ENCODE data around the gene CDON.
"Not testable (repeated sequence)": the region's sequence is repeated elsewhere in the genome, so short reads cannot be mapped to it uniquely, and the experiment has no call there.

CDON gene

GRCh38 chr11:126039485-126040271, 23.0 kb downstream of the CDON start:
- DNase-seq = no peak

- no peak for DNase-seq
These were observed 26.9 kb downstream of the CDON start for GRCh38 chr11:126035718-126036117.

- DNase-seq = no peak
These were observed 27.7 kb downstream of the CDON start for GRCh38 chr11:126034933-126035425.

- no peak for DNase-seq
These were observed 28.4 kb downstream of the CDON start for GRCh38 chr11:126034039-126034932.

- DNase-seq = no peak
These were observed 30.3 kb downstream of the CDON start for GRCh38 chr11:126032375-126032774.

GRCh38 chr11:126029805-126030204, 32.9 kb downstream of the CDON start:
- DNase-seq = no peak

GRCh38 chr11:126029237-126029636, 33.4 kb downstream of the CDON start:
- DNase-seq = no peak

GRCh38 chr11:126028534-126028933, 34.1 kb downstream of the CDON start:
- not testable (repeated sequence) for DNase-seq

- no peak for DNase-seq
These were observed 36.1 kb downstream of the CDON start for GRCh38 chr11:126026579-126026978.

GRCh38 chr11:126025822-126026221, 36.8 kb downstream of the CDON start:
- DNase-seq = no peak

GRCh38 chr11:126024123-126024522, 38.5 kb downstream of the CDON start:
- DNase-seq = no peak

- no peak for DNase-seq
These were observed 49.8 kb downstream of the CDON start for GRCh38 chr11:126012852-126013251.

- no peak for DNase-seq
These were observed 50.9 kb downstream of the CDON start for GRCh38 chr11:126011754-126012153.

GRCh38 chr11:126011265-126011664, 51.4 kb downstream of the CDON start:
- DNase-seq = no peak

GRCh38 chr11:126008956-126009355, 53.7 kb downstream of the CDON start:
- DNase-seq = no peak

GRCh38 chr11:126007238-126007637, 55.4 kb downstream of the CDON start:
- no peak for DNase-seq

- DNase-seq = no peak
These were observed 56.6 kb downstream of the CDON start for GRCh38 chr11:126006068-126006467.

- no peak for DNase-seq
These were observed 60.5 kb downstream of the CDON start for GRCh38 chr11:126002181-126002580.

GRCh38 chr11:125999234-125999880, 63.3 kb downstream of the CDON start:
- no peak for DNase-seq

- DNase-seq = no peak
These were observed 64.4 kb downstream of the CDON start for GRCh38 chr11:125998267-125998666.

- no peak for DNase-seq
These were observed 67.4 kb downstream of the CDON start for GRCh38 chr11:125995313-125995712.

GRCh38 chr11:125994509-125994908, 68.2 kb downstream of the CDON start:
- no peak for DNase-seq

GRCh38 chr11:125992893-125993292, 69.8 kb downstream of the CDON start:
- no peak for DNase-seq
